Measurements from ENCODE around the gene ASB3. TPM values are rescaled to one million over a fixed set of nuclear protein-coding genes. Genes with fewer than 3 reads are reported as not detected.
"Not testable (repeated sequence)": the region's sequence is repeated elsewhere in the genome, so short reads cannot be mapped to it uniquely, and the experiment has no call there.

ASB3 gene
- total RNA-seq, 1 donor from 2014 or later: 17.3 TPM

- Histone ChIP-seq H3K36me3 (ENCODE audit: control insufficient read depth, insufficient read depth, low read length) (no peaks in the 10 kb centered on the region), H3K4me3 (ENCODE audit: low read depth, low read length) (no peak overlapping the region), H3K27me3 (ENCODE audit: control insufficient read depth, insufficient read depth, low read length) (no peaks in the 10 kb centered on the region)
- no peak for TF ChIP-seq CTCF (IDR thresholded peaks at IDR 0.05; ENCODE audit: insufficient read depth, low read length, poor library complexity, severe bottlenecking)
- DNase-seq (ENCODE audit: low read depth): no peak
Observed at GRCh38 chr2:53672881-53673522, 113.8 kb downstream of the ASB3 start.

- DNase-seq (ENCODE audit: low read depth): no peak
- H3K27me3 ChIP-seq (ENCODE audit: control insufficient read depth, insufficient read depth, low read length): no peaks in the 10 kb centered on the region
- TF ChIP-seq CTCF (IDR thresholded peaks at IDR 0.05; ENCODE audit: insufficient read depth, low read length, poor library complexity, severe bottlenecking): no peak
- H3K4me3 ChIP-seq (ENCODE audit: low read depth, low read length): no peak overlapping the region
- H3K36me3 ChIP-seq (ENCODE audit: control insufficient read depth, insufficient read depth, low read length): no peaks in the 10 kb centered on the region
Observed at GRCh38 chr2:53670331-53670730, 116.4 kb downstream of the ASB3 start.

- no peak for DNase-seq (ENCODE audit: low read depth)
- no peak overlapping the region for H3K4me3 ChIP-seq (ENCODE audit: low read depth, low read length)
- TF ChIP-seq CTCF (IDR thresholded peaks at IDR 0.05; ENCODE audit: insufficient read depth, low read length, poor library complexity, severe bottlenecking): no peak
- no peaks in the 10 kb centered on the region for H3K36me3 ChIP-seq (ENCODE audit: control insufficient read depth, insufficient read depth, low read length)
- H3K27me3 ChIP-seq (ENCODE audit: control insufficient read depth, insufficient read depth, low read length): no peaks in the 10 kb centered on the region
Observed at GRCh38 chr2:53668624-53669026, 118.1 kb downstream of the ASB3 start.

- H3K27me3 ChIP-seq (ENCODE audit: control insufficient read depth, insufficient read depth, low read length); DNase-seq (ENCODE audit: low read depth); H3K36me3 ChIP-seq (ENCODE audit: control insufficient read depth, insufficient read depth, low read length); H3K4me3 ChIP-seq (ENCODE audit: low read depth, low read length): not testable (repeated sequence)
Observed at GRCh38 chr2:53667130-53667529, 119.6 kb downstream of the ASB3 start.

GRCh38 chr2:53660886-53661285, 125.9 kb downstream of the ASB3 start:
- TF ChIP-seq CTCF (IDR thresholded peaks at IDR 0.05; ENCODE audit: insufficient read depth, low read length, poor library complexity, severe bottlenecking): no peak
- no peak for DNase-seq (ENCODE audit: low read depth)
- Histone ChIP-seq H3K36me3 (ENCODE audit: control insufficient read depth, insufficient read depth, low read length) (peaks cover 1% of the 10 kb centered on the region), H3K27me3 (ENCODE audit: control insufficient read depth, insufficient read depth, low read length) (no peaks in the 10 kb centered on the region), H3K4me3 (ENCODE audit: low read depth, low read length) (no peak overlapping the region)

- DNase-seq (ENCODE audit: low read depth); H3K27me3 ChIP-seq (ENCODE audit: control insufficient read depth, insufficient read depth, low read length); H3K4me3 ChIP-seq (ENCODE audit: low read depth, low read length); H3K36me3 ChIP-seq (ENCODE audit: control insufficient read depth, insufficient read depth, low read length): not testable (repeated sequence)
Observed at GRCh38 chr2:53658474-53658873, 128.3 kb downstream of the ASB3 start.

GRCh38 chr2:53655256-53655655, 131.5 kb downstream of the ASB3 start:
- Histone ChIP-seq H3K4me3 (ENCODE audit: low read depth, low read length) (no peak overlapping the region), H3K27me3 (ENCODE audit: control insufficient read depth, insufficient read depth, low read length) (no peaks in the 10 kb centered on the region), H3K36me3 (ENCODE audit: control insufficient read depth, insufficient read depth, low read length) (no peaks in the 10 kb centered on the region)
- TF ChIP-seq CTCF (IDR thresholded peaks at IDR 0.05; ENCODE audit: insufficient read depth, low read length, poor library complexity, severe bottlenecking): no peak
- DNase-seq (ENCODE audit: low read depth): no peak

All from kidney epithelial cell (primary cell).